HG02588 (cell line): ENCODE measurements around the gene CAVIN2.

Source experiments
- ATAC-seq: cut with Tn5 transposase; IDR thresholded peaks from one replicate; pipeline ENCODE4 v1.9.1; 2021; ENCODE audit warnings: mild to moderate bottlenecking, moderate library complexity; ENCODE audit not compliant: unreplicated experiment

Gene CAVIN2

DNA sequence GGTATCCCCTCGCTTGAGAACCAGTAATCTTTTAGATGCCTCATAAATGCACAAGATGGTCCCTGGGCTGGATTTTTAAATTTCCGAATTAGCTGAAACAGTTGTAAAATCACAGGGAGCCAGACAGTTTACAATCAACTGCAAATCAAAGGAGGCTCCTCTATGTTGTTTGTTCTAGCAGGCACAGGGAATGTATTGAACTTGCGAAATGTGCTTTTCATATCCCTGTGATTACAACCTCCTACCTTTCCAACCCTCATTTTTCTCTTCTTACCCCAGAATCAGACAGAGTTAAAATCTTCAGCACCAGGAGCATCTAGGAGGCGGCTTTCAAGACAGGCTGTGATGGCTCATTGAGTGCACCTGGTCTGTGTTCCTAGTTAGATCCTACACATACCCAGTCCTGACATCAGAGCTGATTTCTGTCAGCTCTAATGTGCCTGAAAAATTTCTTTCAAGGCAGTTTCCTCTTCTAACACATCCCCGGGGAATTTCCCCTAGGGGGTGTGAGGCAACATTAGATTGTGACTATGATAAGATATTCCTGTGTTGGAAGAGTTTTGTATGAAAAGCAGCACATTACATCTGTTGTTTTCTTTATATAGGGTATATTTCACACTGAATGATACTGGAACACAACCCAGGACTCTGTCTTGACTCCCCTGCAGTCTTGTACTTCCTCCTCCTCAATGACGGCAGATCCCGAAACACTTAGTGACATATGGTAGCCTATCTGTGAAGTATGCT lies 17.9 kb upstream of the CAVIN2 start:
- no peak for ATAC-seq

DNA sequence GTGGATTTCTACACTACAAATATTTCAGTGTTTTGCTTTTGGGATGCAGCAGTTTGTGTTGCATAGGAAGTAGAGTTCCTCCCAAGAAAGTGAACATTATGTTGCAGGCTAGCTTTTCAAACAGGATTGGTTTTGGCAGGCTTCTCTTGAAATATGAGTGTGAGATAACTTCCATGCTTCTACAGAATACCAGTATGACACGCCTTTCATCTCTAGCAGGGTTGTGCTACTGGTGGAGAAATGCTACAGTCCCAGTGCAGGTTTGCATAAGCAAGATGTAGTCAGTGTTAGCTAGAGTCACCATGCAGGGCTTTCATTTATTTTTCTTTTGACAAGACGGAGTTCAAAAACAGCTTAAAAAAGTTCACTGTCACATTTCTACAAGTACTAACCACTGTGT lies 17.1 kb upstream of the CAVIN2 start:
- no peak for ATAC-seq

DNA sequence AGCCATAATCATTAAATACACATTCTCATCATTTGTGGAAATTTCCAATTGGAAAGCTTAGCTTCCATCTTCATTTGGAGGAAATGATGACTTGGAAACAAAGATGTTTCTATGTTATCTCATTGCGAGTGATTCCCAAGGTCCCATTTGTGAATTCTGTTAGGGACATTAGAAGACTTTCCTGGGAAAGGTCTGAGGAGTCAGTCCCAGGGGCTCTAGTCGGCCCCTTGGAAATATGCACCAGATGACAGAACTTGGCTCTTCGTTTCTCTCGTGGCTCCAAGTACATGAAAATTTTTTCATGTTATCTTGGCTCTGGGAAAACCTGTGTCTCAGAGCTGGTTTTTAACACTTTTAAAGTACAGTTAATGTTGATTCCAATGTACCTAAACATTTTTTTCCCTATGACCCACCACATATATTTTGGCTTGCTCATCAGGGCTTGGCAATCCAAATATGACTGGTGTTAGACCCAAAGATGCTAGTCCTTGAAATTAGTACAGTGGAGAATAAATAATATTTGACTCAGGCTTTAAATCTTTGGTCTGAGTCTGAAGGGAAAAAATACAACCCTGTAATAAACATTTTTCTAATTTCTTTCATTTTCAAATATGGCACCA lies 15.4 kb upstream of the CAVIN2 start:
- no peak for ATAC-seq

DNA sequence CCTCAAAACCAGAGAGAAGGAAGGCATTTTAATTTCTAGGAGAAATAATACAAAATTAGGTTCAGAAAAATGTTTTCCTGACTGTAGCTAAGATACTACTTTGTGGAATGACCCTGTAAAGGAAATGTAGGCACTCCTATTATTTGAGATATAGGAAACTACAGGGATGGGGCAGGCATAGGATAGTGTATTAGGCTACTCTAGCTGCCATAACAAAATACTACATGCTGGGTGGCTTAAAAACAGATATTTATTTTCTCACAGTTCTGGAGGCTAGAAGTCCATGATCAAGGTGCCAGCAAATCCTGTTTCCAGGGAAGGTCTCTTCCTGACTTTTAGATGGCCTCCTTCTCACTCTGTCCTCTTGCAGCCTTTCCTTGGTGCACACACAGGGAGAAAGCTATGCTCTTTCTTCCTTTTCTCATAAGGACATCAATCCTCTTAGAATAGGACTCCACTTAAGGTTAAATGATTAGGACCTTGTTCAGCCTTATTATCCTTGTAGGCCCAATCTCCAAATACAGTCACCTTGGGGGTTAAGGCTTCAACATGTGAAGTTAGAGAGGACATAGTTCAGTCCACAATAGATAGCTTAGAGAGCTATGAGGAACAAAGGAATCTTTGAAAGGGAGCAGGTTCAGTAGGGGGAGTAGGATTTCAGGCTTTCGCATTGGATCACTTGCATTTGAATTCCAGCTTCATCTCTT lies 14.0 kb upstream of the CAVIN2 start:
- ATAC-seq: no peak

DNA sequence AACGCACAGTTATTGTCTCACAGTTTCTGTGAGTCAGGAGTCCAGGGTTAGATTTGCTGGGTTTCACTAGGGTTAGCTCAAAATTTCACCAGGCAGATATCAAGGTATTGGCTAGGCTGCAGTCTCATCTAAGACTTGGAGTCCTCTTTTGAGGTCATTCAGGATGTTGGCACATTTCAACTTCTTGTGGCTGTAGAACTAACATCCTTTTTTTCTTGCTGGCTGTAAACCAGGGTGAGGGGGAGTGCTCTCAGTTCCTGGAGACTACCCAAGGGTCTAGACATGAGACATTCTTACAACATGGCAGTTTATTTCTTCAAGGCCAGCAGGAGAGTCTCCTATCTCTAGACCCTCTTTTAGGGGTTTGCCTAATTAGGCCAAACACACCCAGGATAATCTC lies 12.8 kb upstream of the CAVIN2 start:
- ATAC-seq: no peak

DNA sequence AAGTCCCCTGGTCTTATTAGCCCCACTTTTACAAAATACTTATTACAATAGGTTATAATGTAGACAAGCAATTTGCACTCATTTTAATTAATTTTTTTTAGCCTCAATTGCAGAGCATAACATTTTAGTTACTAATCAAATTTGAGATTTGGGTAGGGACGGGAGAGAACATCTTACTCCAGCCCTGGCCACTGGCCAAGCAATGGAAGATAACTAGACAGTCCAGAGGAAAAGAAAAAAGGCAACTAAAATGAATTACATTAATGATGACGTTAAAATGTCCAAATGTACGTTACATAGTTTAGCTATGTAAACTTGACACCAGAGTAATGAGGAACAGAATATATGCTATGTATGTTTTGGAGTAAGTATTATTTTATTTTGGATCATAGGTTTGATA lies 11.0 kb upstream of the CAVIN2 start:
- ATAC-seq: no peak

DNA sequence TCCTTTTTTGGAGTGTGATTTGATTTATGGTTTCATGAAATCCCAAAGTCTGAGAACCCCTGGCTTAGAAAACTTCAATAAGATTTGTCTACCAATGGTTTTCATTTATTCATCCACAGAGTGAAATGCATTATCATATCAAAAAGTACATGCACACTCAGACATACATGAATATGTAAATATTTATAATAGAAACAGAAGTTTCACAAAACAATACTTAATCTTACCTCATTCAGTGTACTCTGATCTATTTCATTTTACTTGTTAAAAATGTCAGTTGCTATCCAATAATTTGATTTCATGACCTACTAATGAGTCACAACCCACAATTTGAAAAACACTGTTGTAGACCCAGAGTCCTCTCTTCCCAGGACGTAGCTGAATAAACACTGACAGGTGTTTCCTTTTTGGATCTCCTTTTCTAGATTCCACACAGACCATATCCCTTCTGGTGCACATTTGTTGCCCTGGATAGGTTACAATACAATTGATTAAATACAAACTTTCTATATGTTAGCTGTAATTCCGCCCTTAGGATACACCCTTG lies 10.4 kb upstream of the CAVIN2 start:
- no peak for ATAC-seq

DNA sequence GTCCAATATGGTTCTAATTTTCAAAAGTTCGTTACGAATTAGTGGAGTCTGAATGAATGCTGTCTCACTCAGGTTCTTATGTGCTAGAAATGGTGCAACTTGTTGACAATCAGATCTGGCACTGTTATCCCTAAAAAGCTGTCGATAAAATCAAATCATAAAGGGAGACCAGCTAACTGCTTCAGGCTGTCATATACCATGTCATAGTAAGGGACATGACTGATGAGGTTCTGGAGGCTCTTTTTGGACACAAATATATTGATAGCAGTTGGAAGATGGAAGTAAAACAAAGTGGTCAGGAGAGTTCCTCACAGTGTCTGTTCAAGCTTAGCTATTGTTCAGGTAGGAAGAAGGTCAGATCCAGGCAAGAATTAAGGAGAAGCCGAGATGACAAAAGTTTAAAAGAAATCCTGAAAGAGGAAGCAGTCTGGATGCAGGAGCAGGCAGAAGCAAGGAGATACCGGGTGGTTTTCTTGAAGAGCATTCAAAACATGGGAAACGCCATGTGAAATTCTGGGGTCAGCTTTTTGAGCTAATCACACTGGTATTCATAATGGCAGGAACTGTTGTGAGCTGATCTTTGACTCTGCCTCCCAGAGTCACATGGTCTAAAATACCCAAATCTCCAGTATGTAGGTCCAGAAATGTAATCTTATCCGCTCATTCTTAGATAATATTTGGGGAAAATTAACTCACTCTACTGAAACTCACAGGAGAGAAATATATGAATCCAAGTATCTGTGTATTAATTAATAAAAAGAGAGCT lies 9.4 kb upstream of the CAVIN2 start:
- no peak for ATAC-seq

DNA sequence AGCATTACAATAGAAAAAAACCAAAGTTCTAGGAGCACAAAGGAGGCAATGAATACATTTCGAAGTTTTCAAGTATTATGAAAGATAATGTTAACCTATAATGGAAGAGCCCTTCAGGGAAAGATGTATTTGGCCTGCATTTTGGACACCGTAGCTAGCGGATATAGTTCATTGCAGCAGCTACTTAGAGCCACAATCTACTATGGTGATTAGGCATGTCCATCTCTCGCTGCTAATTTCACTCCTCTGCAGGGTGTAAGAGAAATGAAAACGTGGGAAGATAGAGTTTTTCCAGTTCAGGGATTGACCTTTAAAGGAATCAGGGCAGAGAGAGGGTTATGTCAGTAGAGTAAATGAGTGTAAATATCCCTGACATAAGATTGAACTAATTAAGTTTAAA lies 8.5 kb upstream of the CAVIN2 start:
- ATAC-seq: no peak

DNA sequence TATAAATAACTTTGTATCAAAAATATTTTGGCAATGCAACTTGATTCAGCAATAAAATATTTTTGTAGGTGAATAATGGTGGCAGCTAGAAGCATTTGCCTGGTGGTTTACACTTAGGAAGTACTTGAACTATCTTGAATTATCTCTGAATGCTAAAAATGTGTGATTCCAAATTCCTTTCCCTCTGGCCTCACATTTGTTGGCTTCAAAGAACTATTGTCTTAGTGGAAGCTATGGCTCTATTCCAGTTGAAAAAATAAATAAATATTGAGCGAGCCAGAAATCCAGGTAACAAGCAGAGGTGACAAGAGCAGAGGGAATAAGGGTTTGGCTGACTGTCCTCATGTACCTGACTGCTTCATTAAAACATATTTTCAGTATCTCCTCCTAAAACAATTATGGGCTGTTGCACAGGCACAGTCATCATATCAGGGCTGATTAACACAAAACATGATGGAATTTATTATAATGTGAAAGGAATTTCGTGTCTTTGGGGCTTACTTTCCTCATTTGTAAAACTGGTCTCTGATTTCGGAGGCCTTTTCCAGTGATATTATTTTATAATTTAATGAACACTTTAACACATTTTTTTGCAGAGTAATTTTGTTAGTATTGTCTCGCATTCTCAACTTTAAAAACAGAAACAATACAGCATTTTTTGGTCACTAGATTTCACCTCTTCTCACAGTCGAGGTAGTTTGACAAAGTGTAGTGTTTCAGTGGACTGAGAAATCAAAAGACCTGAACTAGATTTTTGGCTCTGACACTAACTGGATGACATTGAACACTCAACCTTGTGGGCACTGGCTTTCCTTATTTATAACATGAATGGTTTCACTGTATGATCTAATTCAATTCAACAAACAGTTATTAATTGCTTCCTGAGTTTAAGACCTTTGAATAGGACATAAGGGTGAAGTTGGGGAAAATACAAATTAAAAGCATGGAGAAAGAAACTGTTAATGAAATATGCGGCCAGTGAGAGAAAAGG lies 7.8 kb upstream of the CAVIN2 start:
- no peak for ATAC-seq

DNA sequence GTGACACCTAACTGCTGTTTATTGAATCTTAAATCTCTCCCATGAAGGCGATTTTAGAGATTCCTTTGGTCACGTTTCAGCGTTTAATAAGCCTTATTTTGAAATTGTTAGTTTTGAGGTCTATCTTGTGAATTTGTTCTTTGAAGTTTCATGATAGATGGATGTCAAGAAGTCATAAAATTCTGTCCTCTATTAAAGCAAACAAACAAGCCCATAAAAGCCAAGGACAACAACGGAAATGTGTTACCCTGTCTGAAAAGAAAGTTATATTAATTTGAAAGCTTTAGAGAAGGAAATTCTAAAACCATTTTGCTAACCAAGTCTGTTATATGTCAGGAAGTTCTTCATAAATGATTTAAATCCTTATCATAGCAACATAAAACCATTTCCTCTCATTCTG lies 7.0 kb upstream of the CAVIN2 start:
- ATAC-seq: no peak

DNA sequence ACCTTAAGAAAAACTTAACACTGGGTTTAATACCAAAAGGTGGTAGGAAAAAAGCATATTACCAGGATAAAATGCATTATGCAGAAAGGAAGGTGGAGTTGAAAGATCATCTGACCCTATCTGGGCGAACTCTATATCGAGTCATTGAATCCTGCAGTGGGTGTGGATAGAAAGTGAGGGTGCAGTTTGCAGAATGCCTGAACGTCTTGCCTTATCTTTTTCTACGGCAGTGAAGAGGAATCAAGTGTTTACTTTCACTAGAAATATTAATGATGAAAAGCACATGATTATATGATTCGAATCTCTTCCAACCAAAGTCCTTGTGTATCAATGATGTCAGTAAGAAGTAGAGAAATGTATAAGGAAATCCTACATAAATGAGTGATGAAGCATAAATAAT lies 4.3 kb upstream of the CAVIN2 start:
- ATAC-seq: no peak

DNA sequence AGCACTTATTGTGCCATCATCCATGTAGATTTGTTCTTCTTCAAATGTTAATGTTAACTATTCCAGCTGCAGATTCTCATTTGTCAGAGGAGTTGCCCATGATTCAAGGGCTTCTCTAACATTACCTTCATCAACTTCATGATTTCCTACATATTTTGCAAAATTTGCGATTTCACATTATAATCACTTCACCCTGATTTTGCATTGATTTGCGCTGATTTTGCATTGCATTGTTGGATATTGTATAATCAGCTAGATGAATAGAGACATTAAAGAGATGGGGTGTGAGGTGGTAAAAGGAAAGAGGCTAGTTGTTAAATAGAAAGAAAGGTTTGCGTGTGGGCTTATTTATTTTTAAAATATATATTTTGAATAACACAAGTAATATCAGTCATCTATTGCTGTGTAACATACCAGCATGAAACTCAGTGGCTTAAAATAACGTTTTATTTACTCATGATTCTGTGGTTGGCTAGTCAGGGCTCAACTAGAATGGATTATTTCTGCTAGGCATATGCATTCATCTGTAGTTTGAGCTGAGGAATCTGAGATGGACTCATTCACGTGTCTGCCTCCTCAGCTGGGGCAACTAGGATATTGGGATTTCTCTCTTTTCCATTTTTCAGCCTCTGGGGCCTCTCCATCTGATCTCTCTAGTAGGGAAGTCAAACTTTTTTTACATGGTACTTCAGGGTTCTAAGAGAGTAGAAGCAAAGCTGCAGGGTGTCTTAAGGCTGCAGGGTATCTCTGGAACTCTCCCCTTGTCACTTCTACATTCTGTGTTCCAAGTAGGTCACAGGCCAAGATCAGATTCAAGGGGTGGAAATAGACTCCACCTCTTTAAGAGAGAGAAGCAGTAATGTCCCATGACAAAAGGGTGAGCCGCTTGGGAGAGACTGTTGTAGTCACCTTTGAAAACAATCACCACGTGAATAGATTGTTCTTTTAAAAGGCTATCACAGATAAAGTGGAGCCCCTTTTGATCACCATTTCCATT lies 2.2 kb upstream of the CAVIN2 start:
- ATAC-seq: no peak

DNA sequence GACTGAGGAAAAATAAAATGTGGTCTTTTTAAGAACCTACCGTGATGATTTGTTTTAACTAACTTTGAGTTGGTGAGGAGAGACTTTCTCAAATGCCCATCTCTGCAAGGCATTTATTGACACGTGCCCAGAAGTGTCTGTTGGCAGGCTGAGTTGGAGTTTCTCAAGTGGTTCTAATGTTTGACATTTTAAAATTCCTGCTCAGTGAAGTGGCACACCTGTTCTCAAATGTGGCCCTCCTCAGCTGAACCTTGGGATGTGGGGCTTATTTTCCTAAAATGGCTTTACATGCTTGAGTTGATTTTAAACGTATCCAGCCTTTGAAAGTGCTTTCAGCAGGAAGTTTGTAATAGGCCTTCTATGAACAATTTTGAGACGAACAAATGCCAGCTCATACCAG lies 876 bp upstream of the CAVIN2 start:
- no peak for ATAC-seq

DNA sequence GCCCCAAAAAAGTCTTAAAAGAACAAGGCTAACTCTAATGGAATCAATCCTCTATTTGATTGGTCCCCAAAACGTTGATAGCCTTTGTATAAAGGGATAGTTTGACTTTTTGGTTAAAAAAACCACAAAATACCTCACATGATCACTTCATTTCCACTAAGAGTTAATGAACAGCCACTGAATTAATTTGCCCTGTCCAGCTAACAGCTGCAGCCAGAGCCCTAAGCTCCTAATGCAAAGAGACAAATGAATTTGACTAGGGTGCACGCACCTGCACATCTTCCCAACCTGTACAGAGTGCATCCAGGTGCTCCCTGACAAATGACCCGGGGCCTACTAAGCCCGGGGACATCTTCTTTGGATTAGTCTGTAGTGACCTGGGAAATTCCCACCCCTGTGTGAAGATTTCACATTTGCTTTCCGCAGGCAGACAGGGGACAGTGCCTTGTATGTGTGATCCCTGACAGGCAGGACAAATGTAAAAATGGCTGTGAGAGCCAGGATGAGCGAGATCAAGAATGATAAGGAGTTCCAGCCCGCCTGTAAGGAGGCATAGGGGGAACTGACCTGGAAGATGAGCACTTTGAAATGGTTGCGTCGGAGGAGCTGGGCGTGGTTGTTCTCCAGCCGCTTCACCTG lies 893 bp downstream of the CAVIN2 start:
- ATAC-seq: peak; percentile 23

DNA sequence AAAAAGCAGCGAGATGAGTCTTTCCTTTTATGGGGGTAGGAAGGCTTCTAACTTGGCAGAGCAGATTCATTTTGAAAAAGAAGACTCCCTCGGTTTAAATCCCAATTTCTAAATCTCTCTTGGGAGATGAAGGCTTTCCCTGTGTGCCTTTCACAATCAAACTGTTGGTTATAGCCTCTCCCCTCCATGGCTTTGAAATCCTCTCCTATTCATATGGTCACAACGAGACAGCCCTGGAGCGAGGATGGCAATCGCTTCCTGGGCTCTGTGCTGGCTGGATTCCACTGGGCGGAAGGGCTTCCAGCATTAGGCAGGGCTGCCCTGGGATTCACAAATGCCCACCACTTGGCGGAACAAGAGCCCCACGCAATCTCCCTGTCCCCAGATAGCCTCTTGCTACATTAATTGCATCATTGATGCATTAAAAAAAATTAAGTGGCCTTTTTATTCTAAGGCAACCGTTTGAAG lies 1.6 kb downstream of the CAVIN2 start:
- no peak for ATAC-seq

DNA sequence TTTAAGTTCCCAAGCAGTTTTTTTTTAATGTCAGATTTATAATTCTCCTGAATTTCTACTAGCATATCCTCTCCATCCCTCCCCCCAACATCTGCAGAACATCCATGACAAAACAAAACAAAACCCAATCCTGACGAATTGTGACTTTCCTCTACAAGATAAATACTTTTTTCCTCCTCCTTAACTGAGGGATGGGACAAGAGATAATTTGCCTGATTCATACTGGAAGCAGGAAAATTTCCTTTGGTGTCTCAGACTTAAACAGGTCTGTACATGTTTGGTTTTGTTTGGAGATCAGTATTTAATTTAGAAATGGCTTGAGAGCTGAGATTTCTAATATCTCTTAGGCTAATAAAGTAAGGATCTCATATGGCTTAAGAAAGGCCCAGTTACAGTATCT lies 2.2 kb downstream of the CAVIN2 start:
- no peak for ATAC-seq

DNA sequence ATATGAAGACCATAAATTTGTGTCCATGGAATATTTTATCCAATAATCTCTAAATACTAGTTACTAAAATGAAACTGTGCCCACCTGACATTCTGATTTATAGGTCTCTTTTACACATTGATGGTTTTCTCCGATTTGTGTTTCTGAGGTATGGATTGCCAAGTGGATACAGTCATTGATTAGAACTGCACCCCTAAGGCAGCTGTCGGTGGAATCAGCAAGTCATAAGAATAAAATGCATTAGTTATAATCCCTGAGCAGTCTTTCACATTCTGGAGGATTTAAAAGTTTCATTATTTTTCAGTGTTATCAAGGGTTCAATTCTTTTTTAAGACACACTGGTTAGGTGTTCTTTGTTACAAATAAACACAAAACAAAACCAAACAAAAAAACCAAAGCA lies 6.0 kb downstream of the CAVIN2 start:
- no peak for ATAC-seq
